Peyer's patch (tissue), 4 donors: Measurements from ENCODE around the gene SMIM10L1. TPM values are rescaled to one million over a fixed set of nuclear protein-coding genes. Genes with fewer than 3 reads are reported as not detected.

Source experiments
- DNase-seq, 3 donors: peaks; one replicate each; pipeline ENCODE4 v3.0.0-alpha.2; 2017 to 2019
- H3K27ac ChIP-seq, 4 donors: fragments of 200-600 bp; sonication (generic); one replicate each; pipeline ENCODE4 v1.5.1; 2016 to 2019
- H3K27me3 ChIP-seq, 2 donors: fragments of 200-600 bp; sonication (generic); one replicate each; pipeline ENCODE4 v1.5.1; 2019
- H3K36me3 ChIP-seq, 3 donors: fragments of 200-600 bp; sonication (generic); one replicate each; pipeline ENCODE4 v1.5.1; 2016 to 2019
- H3K4me1 ChIP-seq, 4 donors: fragments of 200-600 bp; sonication (generic); one replicate each; pipeline ENCODE4 v1.5.1; 2016 to 2019
- H3K4me3 ChIP-seq, 4 donors: fragments of 200-600 bp; sonication (generic); 1 replicate in 3 of 4; 2 replicates in 1 of 4; pipeline ENCODE4 v1.5.1; 2016 to 2019; ENCODE audit warnings: mild to moderate bottlenecking in 1 of 4
- H3K9me3 ChIP-seq, 4 donors: fragments of 200-600 bp; sonication (generic); one replicate each; pipeline ENCODE4 v1.5.1; 2016 to 2019; ENCODE audit warnings: mild to moderate bottlenecking in 1 of 4
- CTCF ChIP-seq, 6 experiments: fragments of 450-650 bp in 4 of 6; fragments of 200-600 bp in 2 of 6; sonication (generic) in 1 of 6; IDR thresholded peaks; one replicate each; pipeline ENCODE4 v1.5.1; 2017 to 2019; ENCODE audit warnings: antibody characterized with exemption in 6 of 6, mild to moderate bottlenecking in 3 of 6, moderate library complexity in 1 of 6
- POLR2A ChIP-seq, 2 donors: fragments of 450-650 bp; IDR thresholded peaks; one replicate each; pipeline ENCODE4 v1.5.1; 2017; ENCODE audit warnings: antibody characterized with exemption in 2 of 2, mild to moderate bottlenecking in 2 of 2, moderate library complexity in 2 of 2
- total RNA-seq, 4 donors: library from RNA; depleted of rRNA; stranded (reverse); fragments of >200 nt; gene quantifications; one replicate each; pipeline ENCODE4 v1.1.0, GENCODE V29; 2016

Gene SMIM10L1
- total RNA-seq, 4 donors from 2014 or later: 5.8 to 7.9 (median 7.0) TPM

DNA sequence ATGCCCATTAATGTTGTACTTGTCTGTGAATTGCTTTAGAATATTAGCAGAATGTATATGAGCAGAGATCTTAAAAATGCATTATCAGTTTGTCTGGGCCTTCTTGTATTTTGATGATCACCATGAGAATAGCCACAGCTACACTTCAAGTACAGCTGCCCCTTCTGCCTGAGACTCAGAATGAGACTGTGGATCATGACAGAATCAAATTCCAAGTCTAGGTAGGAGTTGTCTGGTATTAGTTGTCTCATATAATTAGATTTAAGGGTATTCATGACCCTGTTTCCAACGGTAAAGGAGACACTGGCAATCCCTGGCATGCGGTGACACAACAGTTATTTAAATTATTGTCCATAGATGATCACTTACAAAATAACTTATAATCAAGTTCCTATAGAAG, 18.3 kb upstream of the SMIM10L1 start:
- Histone ChIP-seq H3K27ac (no peak overlapping the region), H3K4me3 (no peak overlapping the region), H3K4me1 (no peaks in the 10 kb centered on the region), H3K36me3 (no peaks in the 10 kb centered on the region), H3K27me3 (no peaks in the 10 kb centered on the region), H3K9me3 (no peaks in the 10 kb centered on the region)
- no peak for DNase-seq
- TF ChIP-seq POLR2A (IDR thresholded peaks at IDR 0.05): no peak
- TF ChIP-seq CTCF (IDR thresholded peaks at IDR 0.05): no peak

DNA sequence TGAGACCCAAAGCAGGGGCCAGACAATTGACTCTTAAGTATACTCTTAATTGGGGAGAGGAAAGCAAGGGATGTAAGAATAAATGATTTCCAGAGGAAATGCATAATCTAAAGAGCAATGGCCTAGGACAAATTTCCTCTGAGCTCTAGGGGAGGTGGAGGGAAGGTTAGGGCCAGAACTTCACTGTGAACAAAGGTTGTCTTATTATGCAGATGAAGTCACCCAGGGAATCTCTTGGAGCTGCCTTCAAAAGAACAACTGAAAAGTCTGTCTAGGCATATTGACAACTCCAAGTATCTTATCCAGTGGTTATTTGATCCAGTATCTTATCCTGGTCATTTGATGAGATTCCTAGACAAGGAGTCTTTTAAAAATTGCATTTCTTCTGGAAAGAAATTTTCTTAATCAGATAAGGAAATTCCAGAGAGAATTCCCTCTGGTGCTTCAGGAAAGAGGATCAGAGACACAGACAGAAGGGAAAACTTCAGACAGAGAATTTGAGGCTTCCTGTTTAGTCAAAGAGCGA, 16.5 kb upstream of the SMIM10L1 start:
- H3K4me1 ChIP-seq: no peaks in the 10 kb centered on the region
- no peak overlapping the region for H3K27ac ChIP-seq
- no peaks in the 10 kb centered on the region for H3K9me3 ChIP-seq
- H3K27me3 ChIP-seq: no peaks in the 10 kb centered on the region
- no peak overlapping the region for H3K4me3 ChIP-seq
- H3K36me3 ChIP-seq: no peaks in the 10 kb centered on the region
- TF ChIP-seq POLR2A (IDR thresholded peaks at IDR 0.05) (no peak), CTCF (IDR thresholded peaks at IDR 0.05) (no peak)
- DNase-seq: no peak

DNA sequence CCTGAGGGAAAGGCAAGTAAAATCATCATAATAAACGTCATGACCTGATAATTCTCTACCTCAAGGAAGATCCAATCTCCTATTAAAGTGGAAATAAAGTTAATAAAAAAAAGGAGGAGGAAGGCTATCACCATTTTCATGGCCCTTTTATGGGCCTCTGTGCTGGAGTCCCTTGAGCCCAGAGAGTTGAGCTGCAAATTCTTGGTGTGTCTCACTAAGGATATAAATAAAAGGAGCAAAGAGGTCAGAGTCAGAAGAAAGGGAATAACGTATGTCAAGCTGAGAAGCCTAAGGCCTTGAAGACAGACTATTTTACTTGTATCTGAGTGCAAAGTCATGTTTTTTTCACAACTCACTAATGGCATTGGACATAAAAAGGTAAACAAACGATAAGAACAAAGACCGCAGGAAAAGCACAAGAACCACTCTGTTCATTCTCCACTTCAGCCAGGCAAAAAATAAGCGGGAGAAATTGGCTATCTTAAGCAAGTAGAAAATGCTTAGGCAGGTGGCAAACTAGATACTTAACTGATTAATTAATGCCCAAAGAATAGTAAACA, 12.0 kb upstream of the SMIM10L1 start:
- TF ChIP-seq POLR2A (IDR thresholded peaks at IDR 0.05): no peak
- TF ChIP-seq CTCF (IDR thresholded peaks at IDR 0.05): no peak
- Histone ChIP-seq H3K27me3 (no peaks in the 10 kb centered on the region), H3K9me3 (no peaks in the 10 kb centered on the region), H3K36me3 (peaks cover 0 to 9% (median 0%) of the 10 kb centered on the region in 3 donors), H3K4me1 (no peaks in the 10 kb centered on the region), H3K4me3 (no peak overlapping the region), H3K27ac (no peak overlapping the region)
- DNase-seq: no peak

GRCh38 chr12:11162502-11162901, 8.5 kb upstream of the SMIM10L1 start:
- H3K9me3 ChIP-seq: no peaks in the 10 kb centered on the region
- H3K27ac ChIP-seq: no peak overlapping the region
- no peak overlapping the region for H3K4me3 ChIP-seq
- no peak for TF ChIP-seq POLR2A (IDR thresholded peaks at IDR 0.05)
- TF ChIP-seq CTCF (IDR thresholded peaks at IDR 0.05): no peak
- H3K36me3 ChIP-seq: peaks cover 0 to 9% (median 0%) of the 10 kb centered on the region in 3 donors
- H3K27me3 ChIP-seq: no peaks in the 10 kb centered on the region
- no peaks in the 10 kb centered on the region for H3K4me1 ChIP-seq
- no peak for DNase-seq

DNA sequence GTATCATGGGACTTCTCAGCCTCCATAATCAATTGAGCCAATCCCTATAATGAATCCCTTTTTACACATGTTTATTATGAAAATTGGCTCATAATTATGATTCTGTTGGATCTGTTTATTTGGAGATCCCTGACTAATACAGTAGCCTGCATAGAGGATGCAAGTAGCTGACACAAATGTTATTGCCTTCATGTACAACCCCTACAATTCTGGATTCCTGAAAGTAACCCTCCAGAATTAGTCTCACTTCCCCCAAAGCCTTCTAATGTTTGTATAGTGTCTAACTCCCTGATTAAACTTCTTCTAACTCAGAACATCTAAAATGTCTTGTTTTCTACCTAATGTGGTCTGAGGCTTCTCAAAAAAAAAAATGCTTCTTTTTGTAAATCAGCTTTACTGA, 6.6 kb upstream of the SMIM10L1 start:
- TF ChIP-seq POLR2A (IDR thresholded peaks at IDR 0.05) (no peak), CTCF (IDR thresholded peaks at IDR 0.05) (no peak)
- H3K4me3 ChIP-seq: no peak overlapping the region
- DNase-seq: no peak
- no peaks in the 10 kb centered on the region for H3K9me3 ChIP-seq
- no peaks in the 10 kb centered on the region for H3K4me1 ChIP-seq
- peaks cover 0 to 9% (median 0%) of the 10 kb centered on the region in 3 donors for H3K36me3 ChIP-seq
- H3K27ac ChIP-seq: no peak overlapping the region
- no peaks in the 10 kb centered on the region for H3K27me3 ChIP-seq
